T-helper 2 cell treated with Interferon-gamma antibody and Interleukin-4, amounts not matched to agents 5 μg/mL and 100 μg/mL, for 36 hours (primary cell): ENCODE measurements around the gene LMNTD1.

Experiments used
- DNase-seq: peaks from one replicate; pipeline ENCODE4 v3.0.0; 2021; ENCODE audit warnings: low spot score
- H3K27ac Mint-ChIP-seq: one replicate; pipeline ENCODE4 v1.8.0; 2021; ENCODE audit warnings: mild to moderate bottlenecking, mixed read lengths
- H3K27me3 Mint-ChIP-seq: one replicate; pipeline ENCODE4 v1.8.0; 2021; ENCODE audit warnings: low read depth, mixed read lengths
- H3K36me3 Mint-ChIP-seq: one replicate; pipeline ENCODE4 v1.8.0; 2021; ENCODE audit warnings: low read depth, mixed read lengths
- H3K4me1 Mint-ChIP-seq: one replicate; pipeline ENCODE4 v1.8.0; 2021; ENCODE audit warnings: low read depth, mixed read lengths
- H3K4me3 Mint-ChIP-seq: one replicate; pipeline ENCODE4 v1.8.0; 2022; ENCODE audit warnings: mild to moderate bottlenecking, moderate library complexity, mixed read lengths
- H3K9me3 Mint-ChIP-seq: one replicate; pipeline ENCODE4 v1.8.0; 2021; ENCODE audit warnings: mixed read lengths

LMNTD1 gene

DNA sequence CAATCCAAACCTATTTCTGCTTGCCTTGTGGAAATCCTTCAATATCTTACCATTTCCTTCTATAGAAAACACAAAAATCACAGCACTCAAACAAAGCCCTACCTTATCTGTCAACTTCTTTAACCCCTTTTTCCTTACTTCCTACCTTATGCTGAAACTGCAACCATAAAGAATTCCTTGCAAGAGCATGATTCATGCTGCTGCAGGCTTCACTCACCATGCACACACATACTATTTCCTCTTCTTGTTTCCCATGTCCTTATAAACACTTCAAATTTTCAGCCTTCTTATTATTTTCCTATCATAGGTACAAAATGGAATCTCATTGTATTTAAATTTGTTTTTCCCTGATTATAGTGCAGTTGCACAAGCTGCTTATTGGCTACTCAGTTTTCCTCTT, 23.3 kb downstream of the LMNTD1 start:
- Mint-ChIP-seq H3K27ac (no peak overlapping the region), H3K4me3 (no peak overlapping the region), H3K4me1 (no peaks in the 10 kb centered on the region), H3K9me3 (no peaks in the 10 kb centered on the region), H3K36me3 (no peaks in the 10 kb centered on the region), H3K27me3 (peaks cover 2% of the 10 kb centered on the region)
- DNase-seq, result no peak

DNA sequence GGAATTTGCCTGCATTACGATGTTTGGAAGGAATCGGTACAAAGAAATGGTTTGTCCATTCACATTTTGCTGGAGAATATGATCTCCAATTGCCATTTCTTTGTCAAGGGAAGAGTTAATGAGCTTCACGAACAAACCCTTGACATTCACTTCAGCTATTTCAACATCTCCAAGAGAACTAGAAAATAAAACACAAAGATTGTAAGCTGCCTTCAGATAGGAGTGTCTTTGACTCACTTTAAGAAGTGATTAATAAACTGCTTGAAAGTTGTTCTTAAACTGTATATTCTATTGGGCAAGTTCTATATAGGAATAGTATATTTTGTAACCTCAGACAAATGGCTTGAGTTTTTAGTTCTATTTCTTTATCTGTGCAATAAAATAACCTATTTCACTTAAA, 26.3 kb downstream of the LMNTD1 start:
- Mint-ChIP-seq H3K4me1 (no peaks in the 10 kb centered on the region), H3K36me3 (no peaks in the 10 kb centered on the region), H3K27me3 (peaks cover 3% of the 10 kb centered on the region), H3K9me3 (no peaks in the 10 kb centered on the region), H3K4me3 (no peak overlapping the region), H3K27ac (no peak overlapping the region)
- no peak for DNase-seq

DNA sequence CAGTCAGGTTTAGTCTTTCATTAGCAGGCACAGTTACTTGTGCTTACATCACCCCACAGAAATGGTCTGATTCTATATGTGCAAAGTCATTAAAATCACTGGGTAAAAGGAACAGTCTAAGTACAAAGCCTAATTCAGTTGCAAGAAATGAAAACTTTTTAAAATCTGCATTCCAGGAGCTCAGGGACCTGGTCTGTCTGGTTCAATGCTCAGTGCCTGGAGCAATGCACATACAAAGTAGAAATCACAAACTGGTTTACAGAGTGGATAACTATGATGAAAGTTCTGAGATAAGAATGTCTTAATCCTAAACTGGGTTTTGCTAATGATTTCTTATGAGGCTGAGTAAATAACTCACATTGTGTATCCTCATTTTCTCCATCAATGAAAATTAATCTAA, 28.7 kb downstream of the LMNTD1 start:
- Mint-ChIP-seq H3K27ac (no peak overlapping the region), H3K9me3 (no peaks in the 10 kb centered on the region)
- no peak for DNase-seq

DNA sequence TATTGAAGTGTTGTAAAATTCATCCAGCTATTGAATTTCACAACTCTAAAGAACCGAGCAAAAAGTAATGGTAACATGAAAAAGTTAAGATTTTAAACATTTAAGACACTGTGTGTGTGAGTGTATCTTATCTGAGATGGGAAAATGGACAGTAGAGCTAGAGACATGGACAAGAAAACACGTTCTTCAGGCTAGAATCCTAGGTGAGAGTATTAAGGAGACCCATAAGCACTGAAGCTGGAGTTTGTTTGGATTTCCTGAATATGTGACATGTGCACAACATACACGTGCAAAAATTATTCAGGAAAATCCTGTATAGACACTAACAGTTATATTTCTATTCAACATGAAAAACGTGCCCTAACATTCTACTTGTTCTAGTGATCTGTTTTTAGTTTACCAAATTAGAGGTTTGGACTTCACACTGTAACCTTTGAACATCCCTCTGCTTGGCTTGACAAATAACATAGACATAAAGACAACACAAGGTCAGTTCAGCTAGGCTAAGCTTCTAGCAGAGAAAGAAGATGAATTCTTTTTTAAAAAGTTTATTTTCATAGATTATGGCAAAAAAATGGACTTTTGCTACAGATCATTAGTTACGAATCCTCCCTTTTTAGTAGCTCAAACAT, 31.3 kb downstream of the LMNTD1 start:
- no peak for DNase-seq
- no peaks in the 10 kb centered on the region for H3K9me3 Mint-ChIP-seq
- no peak overlapping the region for H3K27ac Mint-ChIP-seq
- H3K36me3 Mint-ChIP-seq, result no peaks in the 10 kb centered on the region
- H3K27me3 Mint-ChIP-seq, result peaks cover 5% of the 10 kb centered on the region
- H3K4me3 Mint-ChIP-seq, result no peak overlapping the region
- peaks cover 10% of the 10 kb centered on the region for H3K4me1 Mint-ChIP-seq

More for the DNA sequence above, 28.7 kb downstream of the LMNTD1 start:
- Mint-ChIP-seq H3K27me3 (peaks cover 5% of the 10 kb centered on the region), H3K36me3 (no peaks in the 10 kb centered on the region), H3K4me1 (no peaks in the 10 kb centered on the region), H3K4me3 (no peak overlapping the region)

DNA sequence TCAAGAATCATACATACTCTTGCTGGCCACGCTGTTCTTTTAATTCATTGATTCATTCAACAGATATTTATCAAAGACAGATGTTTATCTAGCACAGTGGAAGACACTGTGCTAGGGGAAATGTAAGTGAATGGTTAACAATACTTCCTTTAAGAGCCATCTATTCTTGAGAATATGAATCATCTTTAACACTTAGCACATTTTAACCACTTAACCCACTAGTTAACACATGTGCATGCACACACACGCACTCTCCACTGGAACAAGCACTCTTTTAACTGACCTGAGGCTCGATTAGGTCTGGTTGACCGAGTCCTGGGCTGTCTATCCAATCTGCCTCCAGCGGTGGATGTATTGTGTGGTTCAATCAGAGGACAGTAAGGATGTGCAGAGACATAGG, 34.6 kb downstream of the LMNTD1 start:
- Mint-ChIP-seq H3K27ac (peak overlapping the region; percentile 8), H3K27me3 (peaks cover 6% of the 10 kb centered on the region), H3K36me3 (no peaks in the 10 kb centered on the region), H3K4me1 (peaks cover 10% of the 10 kb centered on the region), H3K9me3 (no peaks in the 10 kb centered on the region), H3K4me3 (no peak overlapping the region)
- peak; percentile 4 for DNase-seq

DNA sequence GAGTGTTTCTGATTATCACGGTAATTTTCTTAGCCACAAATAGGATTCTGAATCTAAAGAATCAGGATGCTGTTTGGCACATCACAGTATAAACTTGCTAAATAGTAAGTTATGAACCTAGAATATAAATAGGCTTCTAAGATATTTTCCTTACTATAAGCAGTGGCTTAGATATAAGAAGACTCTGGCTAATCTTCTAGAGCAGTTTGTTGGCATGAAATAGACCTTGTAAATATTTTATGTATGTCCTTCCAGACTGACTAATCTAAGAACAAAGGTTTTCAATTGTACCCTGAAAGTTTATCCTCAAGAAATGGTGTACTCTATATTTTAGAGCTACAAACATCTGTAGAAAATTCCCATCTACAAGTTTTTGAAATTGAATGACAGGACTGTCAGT, 48.3 kb downstream of the LMNTD1 start:
- no peaks in the 10 kb centered on the region for H3K9me3 Mint-ChIP-seq
- H3K27me3 Mint-ChIP-seq, result peaks cover 14% of the 10 kb centered on the region
- no peaks in the 10 kb centered on the region for H3K36me3 Mint-ChIP-seq
- DNase-seq, result no peak
- H3K4me1 Mint-ChIP-seq, result no peaks in the 10 kb centered on the region
- H3K4me3 Mint-ChIP-seq, result no peak overlapping the region
- no peak overlapping the region for H3K27ac Mint-ChIP-seq

DNA sequence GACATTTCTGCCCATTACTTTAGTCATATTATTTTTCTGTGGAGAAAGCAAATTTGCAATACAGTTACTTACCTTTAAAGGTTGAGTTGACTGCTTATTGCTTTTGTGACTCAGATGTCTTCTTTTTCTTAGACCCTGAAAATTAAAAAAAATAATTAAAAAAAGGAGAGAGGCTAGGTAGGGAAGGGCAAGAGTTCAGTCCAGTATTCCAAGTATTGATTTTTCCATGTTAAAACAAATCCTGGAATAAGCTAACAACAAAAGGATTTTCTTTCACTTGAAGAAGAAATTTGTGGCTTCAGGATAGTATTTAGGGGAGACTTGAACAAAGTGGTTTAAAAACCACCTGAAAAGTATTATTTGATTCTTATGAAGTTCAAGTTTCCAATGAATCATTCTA, 49.4 kb downstream of the LMNTD1 start:
- Mint-ChIP-seq H3K36me3 (no peaks in the 10 kb centered on the region), H3K4me1 (no peaks in the 10 kb centered on the region), H3K4me3 (no peak overlapping the region), H3K27me3 (peaks cover 15% of the 10 kb centered on the region), H3K27ac (no peak overlapping the region), H3K9me3 (no peaks in the 10 kb centered on the region)
- DNase-seq, result no peak

DNA sequence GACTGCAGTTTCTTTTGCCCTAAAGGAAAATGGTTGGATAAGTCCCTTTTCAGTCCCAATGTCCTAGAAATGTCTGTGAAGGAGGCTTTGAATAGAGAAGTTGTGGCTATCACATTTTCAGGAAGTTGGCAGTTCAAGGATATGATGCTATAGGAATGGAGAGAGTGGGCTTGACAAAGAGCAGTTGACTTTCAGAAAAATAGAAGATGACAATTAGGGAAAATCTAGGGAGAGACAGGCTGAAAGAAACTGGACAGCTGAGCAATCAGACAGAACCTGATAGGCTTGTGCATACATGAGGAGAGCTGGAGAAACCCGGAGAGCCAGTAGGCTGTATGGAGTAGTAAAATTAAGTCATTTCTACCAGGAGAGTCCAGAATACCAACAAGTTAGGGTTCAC, 50.5 kb downstream of the LMNTD1 start:
- DNase-seq, result no peak
- Mint-ChIP-seq H3K9me3 (peaks cover 3% of the 10 kb centered on the region), H3K4me3 (no peak overlapping the region), H3K36me3 (no peaks in the 10 kb centered on the region), H3K27ac (no peak overlapping the region), H3K4me1 (no peaks in the 10 kb centered on the region), H3K27me3 (peaks cover 13% of the 10 kb centered on the region)

DNA sequence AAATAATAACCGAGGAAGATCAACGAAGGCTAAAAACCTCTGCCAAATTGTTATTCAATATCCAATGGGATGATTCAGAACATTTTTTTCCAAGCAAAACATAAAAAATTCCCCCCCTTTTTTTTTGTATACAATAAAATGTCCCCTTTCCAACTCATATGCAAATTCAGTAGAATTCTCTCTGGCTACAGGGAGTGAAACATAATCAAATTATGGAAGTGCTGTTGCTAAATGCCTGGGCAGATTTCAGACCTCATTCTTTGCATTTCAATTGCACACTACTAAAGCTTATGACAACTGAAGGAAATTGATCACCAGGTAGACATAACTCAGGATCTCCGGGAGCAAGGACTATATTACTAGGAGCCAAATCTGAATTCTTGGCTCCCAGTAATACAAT, 51.0 kb downstream of the LMNTD1 start:
- Mint-ChIP-seq H3K9me3 (peaks cover 3% of the 10 kb centered on the region), H3K4me1 (no peaks in the 10 kb centered on the region), H3K27ac (no peak overlapping the region), H3K4me3 (no peak overlapping the region), H3K27me3 (peaks cover 9% of the 10 kb centered on the region), H3K36me3 (no peaks in the 10 kb centered on the region)
- DNase-seq, result no peak

DNA sequence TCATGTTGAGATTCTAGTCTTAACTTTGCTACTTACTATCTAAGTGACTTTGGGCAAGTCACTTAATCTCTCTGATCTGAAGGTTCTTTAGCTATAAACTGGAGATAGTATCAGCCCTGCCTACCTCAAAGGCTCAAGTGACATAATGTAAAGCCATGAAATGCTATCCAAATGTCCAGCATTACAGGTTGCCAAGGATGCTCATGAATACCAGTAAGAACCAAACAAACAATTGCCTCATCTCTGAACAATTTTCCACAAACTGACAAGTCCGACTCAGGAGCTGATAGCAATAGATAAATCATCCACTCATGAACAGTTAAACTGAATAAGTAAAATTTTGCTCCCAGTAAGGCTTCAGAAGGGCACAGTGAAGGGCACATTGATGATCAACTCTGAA, 51.5 kb downstream of the LMNTD1 start:
- no peak overlapping the region for H3K4me3 Mint-ChIP-seq
- H3K27ac Mint-ChIP-seq, result no peak overlapping the region
- peaks cover 3% of the 10 kb centered on the region for H3K9me3 Mint-ChIP-seq
- peaks cover 8% of the 10 kb centered on the region for H3K27me3 Mint-ChIP-seq
- DNase-seq, result no peak
- H3K4me1 Mint-ChIP-seq, result no peaks in the 10 kb centered on the region
- H3K36me3 Mint-ChIP-seq, result no peaks in the 10 kb centered on the region

DNA sequence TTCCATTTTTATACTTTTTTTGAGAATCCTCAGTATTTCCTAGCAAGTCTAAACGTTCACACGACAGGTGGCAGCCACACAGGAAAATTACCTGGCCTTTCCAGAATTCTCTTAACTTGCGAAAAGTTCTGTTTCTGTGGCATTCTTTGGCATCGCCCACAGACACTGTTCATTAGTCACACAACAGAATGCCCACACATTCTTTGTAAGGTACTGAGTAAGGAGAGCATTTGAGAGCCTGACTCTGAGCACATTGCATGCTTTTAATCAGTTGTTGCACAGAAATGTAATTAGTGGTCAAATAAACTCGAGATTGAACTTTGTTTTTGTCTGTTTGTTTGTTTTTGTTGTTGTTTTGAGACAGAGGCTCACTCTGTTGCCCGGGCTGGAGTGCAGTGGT, 52.4 kb downstream of the LMNTD1 start:
- Mint-ChIP-seq H3K9me3 (peaks cover 3% of the 10 kb centered on the region), H3K27ac (no peak overlapping the region), H3K4me3 (no peak overlapping the region), H3K4me1 (peaks cover 2% of the 10 kb centered on the region), H3K36me3 (no peaks in the 10 kb centered on the region), H3K27me3 (peaks cover 8% of the 10 kb centered on the region)
- DNase-seq, result no peak

DNA sequence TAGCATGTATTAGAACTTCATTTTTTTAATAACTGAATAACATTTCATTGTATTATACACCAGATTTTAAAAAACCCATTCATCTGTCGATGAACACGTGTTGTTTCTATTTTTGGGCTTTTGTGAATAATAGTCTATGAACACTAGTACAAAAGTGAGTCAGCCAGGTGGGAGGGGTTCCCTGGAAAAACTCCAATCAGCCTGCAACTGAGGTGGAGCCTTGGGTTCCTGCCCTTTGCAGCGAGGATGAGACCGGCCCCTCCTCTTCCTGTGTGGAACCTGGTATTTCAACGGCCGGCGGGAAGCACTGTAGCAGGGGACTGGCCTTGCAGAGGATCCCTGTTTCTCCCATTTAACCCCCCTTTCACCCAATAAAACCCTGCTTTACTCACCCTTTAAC, 56.1 kb downstream of the LMNTD1 start:
- Mint-ChIP-seq H3K27ac (no peak overlapping the region), H3K4me3 (no peak overlapping the region), H3K9me3 (peaks cover 3% of the 10 kb centered on the region), H3K36me3 (no peaks in the 10 kb centered on the region), H3K27me3 (peaks cover 8% of the 10 kb centered on the region), H3K4me1 (peaks cover 2% of the 10 kb centered on the region)
- DNase-seq, result no peak

DNA sequence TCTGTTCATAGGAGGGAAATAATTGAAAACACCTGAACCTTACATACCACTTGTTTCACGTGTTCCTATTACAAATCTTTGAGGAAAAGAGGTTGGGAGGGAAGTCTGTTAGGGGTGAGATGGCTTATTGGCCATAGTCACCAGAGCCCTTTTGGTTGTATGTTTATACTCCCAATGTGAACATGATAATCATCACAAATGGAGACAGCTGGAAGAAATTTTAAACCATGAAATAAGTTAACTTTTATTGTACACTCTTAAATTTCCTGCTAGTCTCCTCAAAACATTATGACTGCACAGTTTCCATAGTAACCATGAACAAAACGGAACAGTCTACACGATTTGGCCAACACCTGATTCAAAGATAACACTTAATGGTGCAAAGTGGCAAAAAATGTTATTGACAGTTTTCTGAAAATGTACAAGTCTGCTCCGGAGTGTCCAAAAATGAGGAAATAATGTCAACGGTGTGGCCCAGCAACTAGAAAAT, 56.9 kb downstream of the LMNTD1 start:
- peaks cover 2% of the 10 kb centered on the region for H3K4me1 Mint-ChIP-seq
- no peak for DNase-seq
- no peak overlapping the region for H3K4me3 Mint-ChIP-seq
- H3K9me3 Mint-ChIP-seq, result peaks cover 3% of the 10 kb centered on the region
- H3K36me3 Mint-ChIP-seq, result no peaks in the 10 kb centered on the region
- H3K27me3 Mint-ChIP-seq, result peaks cover 13% of the 10 kb centered on the region
- H3K27ac Mint-ChIP-seq, result no peak overlapping the region

DNA sequence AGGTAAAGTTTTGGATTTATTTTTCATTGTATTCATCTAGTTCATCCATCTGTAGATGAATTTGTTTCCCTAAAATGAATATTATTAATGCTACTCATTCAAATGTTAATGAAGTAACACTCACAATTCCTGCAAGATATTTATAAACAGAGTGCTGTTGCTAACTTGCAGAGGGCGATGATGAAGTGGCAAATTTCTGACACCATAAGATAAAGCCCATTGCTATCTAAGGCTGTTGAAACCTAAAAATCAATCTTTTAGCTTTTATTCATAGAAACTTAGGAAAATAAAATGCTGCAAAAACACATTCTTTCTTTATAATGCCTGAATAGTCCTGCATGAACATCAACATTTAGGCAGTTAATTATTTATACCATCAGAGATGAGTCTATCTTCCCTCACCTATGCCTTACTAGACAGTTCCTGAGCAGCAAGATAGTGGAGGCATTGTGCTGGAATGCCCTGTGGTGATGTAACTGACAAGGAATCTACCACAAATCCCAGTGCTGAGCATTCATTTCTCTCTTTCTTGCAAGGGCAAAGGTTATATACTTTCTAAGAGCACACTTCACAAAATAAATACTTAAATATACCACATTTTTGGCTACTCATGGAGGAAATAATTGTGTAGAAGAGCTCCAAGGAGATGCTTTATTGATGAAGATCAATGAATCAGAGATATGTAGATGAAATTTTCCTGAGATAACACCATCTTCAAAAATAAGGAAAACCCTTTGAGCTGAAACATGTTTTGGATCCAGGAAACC, 57.6 kb downstream of the LMNTD1 start:
- no peaks in the 10 kb centered on the region for H3K36me3 Mint-ChIP-seq
- peaks cover 14% of the 10 kb centered on the region for H3K27me3 Mint-ChIP-seq
- no peak overlapping the region for H3K27ac Mint-ChIP-seq
- DNase-seq, result no peak
- H3K4me3 Mint-ChIP-seq, result no peak overlapping the region
- peaks cover 3% of the 10 kb centered on the region for H3K9me3 Mint-ChIP-seq
- peaks cover 4% of the 10 kb centered on the region for H3K4me1 Mint-ChIP-seq
